ENCODE results near the gene PPP3CA. TPM values are rescaled to one million over a fixed set of nuclear protein-coding genes. Genes with fewer than 3 reads are reported as not detected.

Gene PPP3CA
- total RNA-seq, 1 donor from 2014 or later: 78.8 TPM

GRCh38 chr4:101345596-101346350, 1.6 kb downstream of the PPP3CA start:
- H3K27me3 Mint-ChIP-seq: no peaks in the 10 kb centered on the region
- ATAC-seq (ENCODE audit: low read depth): peak; percentile 23

GRCh38 chr4:101345271-101345595, 2.1 kb downstream of the PPP3CA start:
- peak overlapping the region; percentile 89 for H3K4me3 Mint-ChIP-seq
- no peak for TF ChIP-seq CTCF (IDR thresholded peaks at IDR 0.05)
- no peak for ATAC-seq (ENCODE audit: low read depth)
- peak overlapping the region; percentile 85 for H3K27ac Mint-ChIP-seq
- intact Hi-C loops (cut with micrococcal nuclease): loop anchor here (1.0 to 10.0 kb wide), 11 partner anchors 8 to 1783 kb away; partner anchors contain the start of genes SLC9B2, TRMT10A and UBE2D3
- ChIA-PET POLR2A (interaction anchor here (3.3 kb wide), 1 partner anchor 18 kb away, joined by 25 read pairs; no protein-coding TSS in a partner anchor), CTCF (interaction anchor here (0.6 kb wide), 1 partner anchor 54 kb away, joined by 3 read pairs; no protein-coding TSS in a partner anchor)
- no peaks in the 10 kb centered on the region for H3K27me3 Mint-ChIP-seq
- DNase-seq: peak; percentile 25
- H3K36me3 Mint-ChIP-seq (ENCODE audit: low read depth): peaks cover 29% of the 10 kb centered on the region
- H3K4me1 Mint-ChIP-seq: peaks cover 59% of the 10 kb centered on the region
- no peaks in the 10 kb centered on the region for H3K9me3 Mint-ChIP-seq

More at GRCh38 chr4:101345596-101346350, 1.6 kb downstream of the PPP3CA start:
- H3K4me3 Mint-ChIP-seq: peak overlapping the region; percentile 94
- CTCF ChIA-PET: interaction anchor here (0.6 kb wide), 1 partner anchor 54 kb away, joined by 3 read pairs; no protein-coding TSS in a partner anchor
- intact Hi-C loops (cut with micrococcal nuclease): loop anchor here (1.0 to 10.0 kb wide), 18 partner anchors 8 to 1783 kb away; partner anchors contain the start of genes SLC9B2, TRMT10A and UBE2D3
- DNase-seq: peak; percentile 73
- H3K9me3 Mint-ChIP-seq: no peaks in the 10 kb centered on the region
- POLR2A ChIA-PET: interaction anchor here (0.6 to 3.3 kb wide), 22 partner anchors 8 to 716 kb away, joined by 3 to 27 read pairs (median 4); partner anchors contain the start of gene BANK1
- H3K36me3 Mint-ChIP-seq (ENCODE audit: low read depth): peaks cover 27% of the 10 kb centered on the region
- peaks cover 55% of the 10 kb centered on the region for H3K4me1 Mint-ChIP-seq
- TF ChIP-seq CTCF (IDR thresholded peaks at IDR 0.05): no peak
- peak overlapping the region; percentile 95 for H3K27ac Mint-ChIP-seq

GRCh38 chr4:101339332-101339731, 8.0 kb downstream of the PPP3CA start:
- H3K4me3 Mint-ChIP-seq: no peak overlapping the region
- TF ChIP-seq CTCF (IDR thresholded peaks at IDR 0.05): no peak
- peak overlapping the region; percentile 71 for H3K27ac Mint-ChIP-seq
- DNase-seq (no peak), ATAC-seq (ENCODE audit: low read depth) (no peak)
- intact Hi-C loops (cut with micrococcal nuclease): no loop called here
- no peaks in the 10 kb centered on the region for H3K9me3 Mint-ChIP-seq
- CTCF ChIA-PET: no interaction called here
- H3K36me3 Mint-ChIP-seq (ENCODE audit: low read depth): peaks cover 32% of the 10 kb centered on the region
- POLR2A ChIA-PET: interaction anchor here (2.6 kb wide), 1 partner anchor 8 kb away, joined by 14 read pairs; the partner anchor contains the start of gene PPP3CA
- H3K27me3 Mint-ChIP-seq: no peaks in the 10 kb centered on the region
- H3K4me1 Mint-ChIP-seq: peaks cover 90% of the 10 kb centered on the region

- H3K27me3 Mint-ChIP-seq: no peaks in the 10 kb centered on the region
- ChIA-PET CTCF (interaction anchor here (0.9 to 1.0 kb wide), 2 partner anchors 11 to 150 kb away, joined by 3 to 4 read pairs; no protein-coding TSS in a partner anchor), POLR2A (interaction anchor here (0.5 to 2.6 kb wide), 3 partner anchors 9 to 455 kb away, joined by 4 to 14 read pairs (median 6); partner anchors contain the start of gene PPP3CA)
- no peaks in the 10 kb centered on the region for H3K9me3 Mint-ChIP-seq
- TF ChIP-seq CTCF (IDR thresholded peaks at IDR 0.05): no peak
- peaks cover 33% of the 10 kb centered on the region for H3K36me3 Mint-ChIP-seq (ENCODE audit: low read depth)
- DNase-seq: no peak
- peaks cover 85% of the 10 kb centered on the region for H3K4me1 Mint-ChIP-seq
- peak; percentile 40 for ATAC-seq (ENCODE audit: low read depth)
- peak overlapping the region; percentile 82 for H3K27ac Mint-ChIP-seq
- intact Hi-C loops (cut with micrococcal nuclease): loop anchor here (1.0 kb wide), 2 partner anchors 8 kb away; no protein-coding TSS in a partner anchor
- H3K4me3 Mint-ChIP-seq: peak overlapping the region; percentile 75
Observed at GRCh38 chr4:101337688-101338087, 9.6 kb downstream of the PPP3CA start.
